Measurements from ENCODE around the gene COL11A2.

DNA sequence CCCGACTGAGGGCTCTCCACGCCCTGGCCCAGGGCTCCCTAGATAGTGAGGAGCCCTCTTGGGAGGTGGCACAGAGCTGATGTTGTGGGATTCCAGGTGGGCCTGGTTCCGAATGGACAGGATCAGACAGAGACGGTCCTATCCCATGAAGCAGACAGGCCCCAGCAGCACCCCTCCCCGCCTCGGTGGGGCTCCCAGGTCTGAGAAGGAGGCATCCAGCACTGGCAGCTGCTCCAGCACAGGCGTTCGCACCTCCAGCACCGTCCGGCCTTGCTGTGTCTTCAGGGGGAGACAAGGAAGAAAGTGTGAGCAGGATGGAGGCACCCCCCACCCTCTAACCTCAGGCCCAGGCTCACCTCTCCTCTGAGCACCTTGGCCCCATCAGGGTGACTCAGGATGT, 28.7 kb downstream of the COL11A2 start:
- TF ChIP-seq POLR2A (IDR thresholded peaks at IDR 0.05; ENCODE audit: extremely low read depth, insufficient read length), result no peak
- TF ChIP-seq, protein P1, sequence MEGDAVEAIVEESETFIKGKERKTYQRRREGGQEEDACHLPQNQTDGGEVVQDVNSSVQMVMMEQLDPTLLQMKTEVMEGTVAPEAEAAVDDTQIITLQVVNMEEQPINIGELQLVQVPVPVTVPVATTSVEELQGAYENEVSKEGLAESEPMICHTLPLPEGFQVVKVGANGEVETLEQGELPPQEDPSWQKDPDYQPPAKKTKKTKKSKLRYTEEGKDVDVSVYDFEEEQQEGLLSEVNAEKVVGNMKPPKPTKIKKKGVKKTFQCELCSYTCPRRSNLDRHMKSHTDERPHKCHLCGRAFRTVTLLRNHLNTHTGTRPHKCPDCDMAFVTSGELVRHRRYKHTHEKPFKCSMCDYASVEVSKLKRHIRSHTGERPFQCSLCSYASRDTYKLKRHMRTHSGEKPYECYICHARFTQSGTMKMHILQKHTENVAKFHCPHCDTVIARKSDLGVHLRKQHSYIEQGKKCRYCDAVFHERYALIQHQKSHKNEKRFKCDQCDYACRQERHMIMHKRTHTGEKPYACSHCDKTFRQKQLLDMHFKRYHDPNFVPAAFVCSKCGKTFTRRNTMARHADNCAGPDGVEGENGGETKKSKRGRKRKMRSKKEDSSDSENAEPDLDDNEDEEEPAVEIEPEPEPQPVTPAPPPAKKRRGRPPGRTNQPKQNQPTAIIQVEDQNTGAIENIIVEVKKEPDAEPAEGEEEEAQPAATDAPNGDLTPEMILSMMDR (IDR thresholded peaks at IDR 0.05; ENCODE audit: low read depth, low read length), result no peak

Measured in NB4 (cell line).